ENCODE measurements around the gene XRN1.
"Not testable (repeated sequence)": the region's sequence is repeated elsewhere in the genome, so short reads cannot be mapped to it uniquely, and the experiment has no call there.

Gene XRN1

DNA sequence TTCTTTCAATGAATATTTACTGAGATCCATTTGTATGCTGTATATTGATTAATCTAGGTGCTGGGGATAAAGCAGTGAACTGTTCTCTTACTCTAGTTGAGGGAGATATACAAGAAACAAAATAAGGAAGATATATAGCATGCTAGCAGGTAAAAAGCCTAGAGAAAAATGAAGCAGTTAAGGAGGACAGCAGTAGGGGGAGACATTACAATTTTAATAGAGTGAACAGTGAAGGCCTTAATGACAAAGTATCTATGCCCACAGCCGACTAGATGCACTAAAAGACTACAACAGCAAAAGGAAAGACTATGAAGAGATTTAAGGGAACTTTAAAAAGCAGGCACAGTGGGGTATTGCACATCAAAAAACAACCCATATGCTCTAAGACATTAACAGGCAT, 81.4 kb downstream of the XRN1 start:
- no peak overlapping the region for H3K4me3 ChIP-seq (ENCODE audit: extremely low read depth, insufficient read depth, low read length, poor library complexity, severe bottlenecking)
- no CpG with 5 or more reads among the region's 1 CpG for WGBS, 2 experiments (ENCODE audit: insufficient coverage in 2 of 2)
- H3K9me3 ChIP-seq (ENCODE audit: control insufficient read depth, low read length): no peaks in the 10 kb centered on the region
- peaks cover 23% of the 10 kb centered on the region for H3K36me3 ChIP-seq (ENCODE audit: control insufficient read depth, insufficient read depth, low read length)
- no peaks in the 10 kb centered on the region for H3K4me1 ChIP-seq (ENCODE audit: control insufficient read depth, insufficient read depth, low read length, poor library complexity, severe bottlenecking)
- no peak overlapping the region for H3K27ac ChIP-seq (ENCODE audit: low read depth, low read length, severe bottlenecking)

DNA sequence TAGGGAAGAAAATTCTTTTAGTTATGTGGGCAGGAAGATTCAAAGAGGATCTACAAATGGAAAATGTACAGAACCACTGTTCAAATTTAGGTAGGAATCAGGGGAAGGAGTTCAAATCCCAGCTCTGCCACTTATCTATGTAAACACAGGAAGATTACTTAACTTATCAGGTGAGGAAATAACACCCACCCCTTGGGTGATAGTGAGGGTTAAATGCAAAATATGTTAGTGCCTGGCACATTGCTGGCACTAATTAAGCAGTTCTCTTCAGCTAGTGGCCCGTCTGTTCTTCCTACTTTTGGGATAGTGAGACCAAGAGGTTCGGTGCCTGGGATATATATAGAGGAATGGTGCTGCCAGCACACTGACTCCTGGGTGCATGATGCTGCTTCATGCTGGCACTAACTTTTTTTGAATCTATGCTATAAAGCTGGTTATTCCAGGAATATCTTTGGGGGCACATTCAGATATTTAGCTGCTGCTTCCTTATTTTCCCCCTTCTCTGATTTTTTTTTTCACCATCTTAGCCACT, 83.8 kb downstream of the XRN1 start:
- Histone ChIP-seq H3K27ac (ENCODE audit: low read depth, low read length, severe bottlenecking) (no peak overlapping the region), H3K4me1 (ENCODE audit: control insufficient read depth, insufficient read depth, low read length, poor library complexity, severe bottlenecking) (no peaks in the 10 kb centered on the region), H3K4me3 (ENCODE audit: extremely low read depth, insufficient read depth, low read length, poor library complexity, severe bottlenecking) (no peak overlapping the region), H3K36me3 (ENCODE audit: control insufficient read depth, insufficient read depth, low read length) (peaks cover 19% of the 10 kb centered on the region), H3K9me3 (ENCODE audit: control insufficient read depth, low read length) (no peaks in the 10 kb centered on the region)
- WGBS, 2 experiments (ENCODE audit: insufficient coverage in 2 of 2): 71 to 85% methylated on average over 1 to 2 of the region's 2 CpGs

- WGBS, 2 experiments (ENCODE audit: insufficient coverage in 2 of 2): 100% methylated on average over 1 of the region's 2 CpGs; no CpG with 5 or more reads in 1 of the 2 experiments
- peaks cover 17% of the 10 kb centered on the region for H3K36me3 ChIP-seq (ENCODE audit: control insufficient read depth, insufficient read depth, low read length)
- not testable (repeated sequence) for H3K4me3 ChIP-seq (ENCODE audit: extremely low read depth, insufficient read depth, low read length, poor library complexity, severe bottlenecking); H3K9me3 ChIP-seq (ENCODE audit: control insufficient read depth, low read length); H3K4me1 ChIP-seq (ENCODE audit: control insufficient read depth, insufficient read depth, low read length, poor library complexity, severe bottlenecking); H3K27ac ChIP-seq (ENCODE audit: low read depth, low read length, severe bottlenecking)
These were observed 84.4 kb downstream of the XRN1 start for GRCh38 chr3:142363433-142363832.

GRCh38 chr3:142359367-142359766, 88.5 kb downstream of the XRN1 start:
- Histone ChIP-seq H3K9me3 (ENCODE audit: control insufficient read depth, low read length) (no peaks in the 10 kb centered on the region), H3K4me3 (ENCODE audit: extremely low read depth, insufficient read depth, low read length, poor library complexity, severe bottlenecking) (no peak overlapping the region), H3K4me1 (ENCODE audit: control insufficient read depth, insufficient read depth, low read length, poor library complexity, severe bottlenecking) (no peaks in the 10 kb centered on the region), H3K27ac (ENCODE audit: low read depth, low read length, severe bottlenecking) (no peak overlapping the region), H3K36me3 (ENCODE audit: control insufficient read depth, insufficient read depth, low read length) (peaks cover 35% of the 10 kb centered on the region)
- WGBS, 2 experiments (ENCODE audit: insufficient coverage in 2 of 2): no CpG with 5 or more reads among the region's 2 CpGs

DNA sequence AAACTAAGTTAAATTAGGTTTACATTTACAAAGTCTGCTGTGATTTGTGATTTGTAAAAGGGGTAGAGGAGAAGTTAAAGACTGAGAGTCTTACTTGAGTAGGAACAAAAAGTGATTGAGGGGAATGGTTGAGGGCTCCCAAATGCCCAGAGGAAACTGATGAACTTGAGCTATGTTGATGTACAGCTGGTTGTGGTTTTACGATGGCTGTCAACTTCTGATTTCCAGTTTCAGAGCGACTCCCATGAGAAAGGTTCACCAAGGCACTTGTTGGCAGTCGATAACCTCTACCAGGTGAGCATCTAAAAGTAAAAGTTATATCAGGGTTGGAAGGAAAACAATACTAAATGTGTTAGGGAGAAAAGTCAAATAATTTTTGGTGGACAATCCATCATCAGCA, 91.0 kb downstream of the XRN1 start:
- no peaks in the 10 kb centered on the region for H3K9me3 ChIP-seq (ENCODE audit: control insufficient read depth, low read length)
- no peak overlapping the region for H3K4me3 ChIP-seq (ENCODE audit: extremely low read depth, insufficient read depth, low read length, poor library complexity, severe bottlenecking)
- WGBS, 2 experiments (ENCODE audit: insufficient coverage in 2 of 2): 100% methylated on average over 1 to 3 of the region's 3 CpGs
- no peak overlapping the region for H3K27ac ChIP-seq (ENCODE audit: low read depth, low read length, severe bottlenecking)
- H3K36me3 ChIP-seq (ENCODE audit: control insufficient read depth, insufficient read depth, low read length): peaks cover 37% of the 10 kb centered on the region
- peaks cover 4% of the 10 kb centered on the region for H3K4me1 ChIP-seq (ENCODE audit: control insufficient read depth, insufficient read depth, low read length, poor library complexity, severe bottlenecking)

GRCh38 chr3:142355692-142356091, 92.1 kb downstream of the XRN1 start:
- H3K4me3 ChIP-seq (ENCODE audit: extremely low read depth, insufficient read depth, low read length, poor library complexity, severe bottlenecking): no peak overlapping the region
- H3K27ac ChIP-seq (ENCODE audit: low read depth, low read length, severe bottlenecking): no peak overlapping the region
- no CpG with 5 or more reads among the region's 3 CpGs for WGBS, 2 experiments (ENCODE audit: insufficient coverage in 2 of 2)
- H3K9me3 ChIP-seq (ENCODE audit: control insufficient read depth, low read length): no peaks in the 10 kb centered on the region
- H3K4me1 ChIP-seq (ENCODE audit: control insufficient read depth, insufficient read depth, low read length, poor library complexity, severe bottlenecking): peaks cover 4% of the 10 kb centered on the region
- peaks cover 43% of the 10 kb centered on the region for H3K36me3 ChIP-seq (ENCODE audit: control insufficient read depth, insufficient read depth, low read length)

- no peaks in the 10 kb centered on the region for H3K9me3 ChIP-seq (ENCODE audit: control insufficient read depth, low read length)
- no peak overlapping the region for H3K27ac ChIP-seq (ENCODE audit: low read depth, low read length, severe bottlenecking)
- H3K36me3 ChIP-seq (ENCODE audit: control insufficient read depth, insufficient read depth, low read length): peaks cover 51% of the 10 kb centered on the region
- 92% methylated on average over 2 of the region's 5 CpGs; no CpG with 5 or more reads in 1 of the 2 experiments for WGBS, 2 experiments (ENCODE audit: insufficient coverage in 2 of 2)
- no peak overlapping the region for H3K4me3 ChIP-seq (ENCODE audit: extremely low read depth, insufficient read depth, low read length, poor library complexity, severe bottlenecking)
- peaks cover 4% of the 10 kb centered on the region for H3K4me1 ChIP-seq (ENCODE audit: control insufficient read depth, insufficient read depth, low read length, poor library complexity, severe bottlenecking)
These were observed 93.8 kb downstream of the XRN1 start for GRCh38 chr3:142354076-142354475.

DNA sequence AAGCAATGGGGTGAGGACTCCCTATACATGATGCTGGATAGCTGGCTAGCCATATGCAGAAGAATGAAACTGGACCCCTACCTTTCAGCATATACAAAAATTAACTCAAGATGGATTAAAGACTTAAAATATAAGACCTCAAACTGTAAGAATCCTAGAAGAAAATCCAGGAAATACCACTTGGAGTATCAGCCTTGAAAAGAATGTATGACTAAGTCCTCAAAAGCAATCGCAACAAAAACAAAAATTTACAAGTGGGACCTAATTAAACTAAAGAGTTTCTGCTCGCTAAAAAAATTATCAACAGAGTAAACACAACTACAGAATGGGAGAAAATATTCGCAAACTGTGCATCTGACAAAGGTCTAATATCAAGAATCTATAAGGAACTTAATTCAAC, 94.3 kb downstream of the XRN1 start:
- Histone ChIP-seq H3K27ac (ENCODE audit: low read depth, low read length, severe bottlenecking) (no peak overlapping the region), H3K36me3 (ENCODE audit: control insufficient read depth, insufficient read depth, low read length) (peaks cover 56% of the 10 kb centered on the region), H3K4me3 (ENCODE audit: extremely low read depth, insufficient read depth, low read length, poor library complexity, severe bottlenecking) (no peak overlapping the region), H3K4me1 (ENCODE audit: control insufficient read depth, insufficient read depth, low read length, poor library complexity, severe bottlenecking) (peaks cover 4% of the 10 kb centered on the region), H3K9me3 (ENCODE audit: control insufficient read depth, low read length) (no peaks in the 10 kb centered on the region)
- 100% methylated on average over 2 of the region's 3 CpGs; no CpG with 5 or more reads in 1 of the 2 experiments for WGBS, 2 experiments (ENCODE audit: insufficient coverage in 2 of 2)

GRCh38 chr3:142352698-142353097, 95.1 kb downstream of the XRN1 start:
- not testable (repeated sequence) for H3K9me3 ChIP-seq (ENCODE audit: control insufficient read depth, low read length); H3K4me3 ChIP-seq (ENCODE audit: extremely low read depth, insufficient read depth, low read length, poor library complexity, severe bottlenecking); H3K4me1 ChIP-seq (ENCODE audit: control insufficient read depth, insufficient read depth, low read length, poor library complexity, severe bottlenecking); H3K27ac ChIP-seq (ENCODE audit: low read depth, low read length, severe bottlenecking)
- peaks cover 51% of the 10 kb centered on the region for H3K36me3 ChIP-seq (ENCODE audit: control insufficient read depth, insufficient read depth, low read length)
- 94% methylated on average over 2 of the region's 3 CpGs; no CpG with 5 or more reads in 1 of the 2 experiments for WGBS, 2 experiments (ENCODE audit: insufficient coverage in 2 of 2)

DNA sequence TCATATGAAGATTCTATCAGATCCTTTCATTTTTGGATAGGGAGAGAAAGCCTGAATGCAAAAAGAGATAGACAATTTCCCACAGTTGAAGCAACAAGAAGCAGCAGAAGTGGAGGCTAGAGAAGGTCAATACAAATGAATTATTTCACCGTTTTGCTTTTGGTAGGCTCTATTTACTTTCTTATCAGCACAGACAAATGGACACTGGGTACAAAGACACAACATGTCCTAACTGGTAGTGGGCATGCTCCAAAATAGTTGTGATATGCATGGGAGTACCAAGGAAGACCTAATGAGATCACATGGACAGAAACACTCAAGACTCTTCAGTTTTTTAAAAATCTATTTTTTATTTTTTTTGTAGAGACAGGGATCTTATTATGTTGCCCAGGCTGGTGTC, 99.4 kb downstream of the XRN1 start:
- no peak overlapping the region for H3K27ac ChIP-seq (ENCODE audit: low read depth, low read length, severe bottlenecking)
- peaks cover 42% of the 10 kb centered on the region for H3K36me3 ChIP-seq (ENCODE audit: control insufficient read depth, insufficient read depth, low read length)
- peaks cover 4% of the 10 kb centered on the region for H3K4me1 ChIP-seq (ENCODE audit: control insufficient read depth, insufficient read depth, low read length, poor library complexity, severe bottlenecking)
- no peak overlapping the region for H3K4me3 ChIP-seq (ENCODE audit: extremely low read depth, insufficient read depth, low read length, poor library complexity, severe bottlenecking)
- no CpG with 5 or more reads among the region's 1 CpG for WGBS, 2 experiments (ENCODE audit: insufficient coverage in 2 of 2)
- no peaks in the 10 kb centered on the region for H3K9me3 ChIP-seq (ENCODE audit: control insufficient read depth, low read length)

- 77 to 100% methylated on average over 2 to 3 of the region's 3 CpGs for WGBS, 2 experiments (ENCODE audit: insufficient coverage in 2 of 2)
- H3K9me3 ChIP-seq (ENCODE audit: control insufficient read depth, low read length): peaks cover 5% of the 10 kb centered on the region
- peaks cover 24% of the 10 kb centered on the region for H3K36me3 ChIP-seq (ENCODE audit: control insufficient read depth, insufficient read depth, low read length)
- no peak overlapping the region for H3K27ac ChIP-seq (ENCODE audit: low read depth, low read length, severe bottlenecking)
- H3K4me3 ChIP-seq (ENCODE audit: extremely low read depth, insufficient read depth, low read length, poor library complexity, severe bottlenecking): no peak overlapping the region
- H3K4me1 ChIP-seq (ENCODE audit: control insufficient read depth, insufficient read depth, low read length, poor library complexity, severe bottlenecking): no peaks in the 10 kb centered on the region
These were observed 109.8 kb downstream of the XRN1 start for GRCh38 chr3:142337994-142338393.

Measured in mesodermal cell (in vitro differentiated cells).